ENCODE data around the gene OCIAD2. TPM values are rescaled to one million over a fixed set of nuclear protein-coding genes. Genes with fewer than 3 reads are reported as not detected.

OCIAD2 gene
- total and polyA plus RNA-seq, 2 of the 8 experiments (the other 6 are each of a cell fraction or from before 2014, with no cell fraction given), result 105 to 122 TPM

DNA sequence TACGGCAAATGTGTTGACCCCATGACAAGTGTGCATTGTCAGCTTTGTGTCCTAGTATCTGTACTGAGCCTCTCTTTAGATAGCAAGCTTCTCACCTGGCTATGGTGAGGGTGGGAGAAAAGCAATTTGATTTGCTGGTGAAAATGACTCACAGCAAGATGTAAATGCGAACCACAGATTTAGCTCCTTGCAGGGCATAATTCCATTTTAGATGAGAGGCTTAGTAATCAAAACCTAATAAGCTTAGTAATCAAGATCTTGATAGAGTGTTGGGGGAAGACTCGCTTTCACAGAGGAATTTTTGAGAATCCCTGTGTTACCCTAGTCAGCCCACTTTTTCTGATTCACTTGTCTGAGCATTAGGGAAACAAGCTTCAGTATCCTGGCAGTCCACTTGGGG, 7.7 kb upstream of the OCIAD2 start (continued):
- TF ChIP-seq, protein P1, sequence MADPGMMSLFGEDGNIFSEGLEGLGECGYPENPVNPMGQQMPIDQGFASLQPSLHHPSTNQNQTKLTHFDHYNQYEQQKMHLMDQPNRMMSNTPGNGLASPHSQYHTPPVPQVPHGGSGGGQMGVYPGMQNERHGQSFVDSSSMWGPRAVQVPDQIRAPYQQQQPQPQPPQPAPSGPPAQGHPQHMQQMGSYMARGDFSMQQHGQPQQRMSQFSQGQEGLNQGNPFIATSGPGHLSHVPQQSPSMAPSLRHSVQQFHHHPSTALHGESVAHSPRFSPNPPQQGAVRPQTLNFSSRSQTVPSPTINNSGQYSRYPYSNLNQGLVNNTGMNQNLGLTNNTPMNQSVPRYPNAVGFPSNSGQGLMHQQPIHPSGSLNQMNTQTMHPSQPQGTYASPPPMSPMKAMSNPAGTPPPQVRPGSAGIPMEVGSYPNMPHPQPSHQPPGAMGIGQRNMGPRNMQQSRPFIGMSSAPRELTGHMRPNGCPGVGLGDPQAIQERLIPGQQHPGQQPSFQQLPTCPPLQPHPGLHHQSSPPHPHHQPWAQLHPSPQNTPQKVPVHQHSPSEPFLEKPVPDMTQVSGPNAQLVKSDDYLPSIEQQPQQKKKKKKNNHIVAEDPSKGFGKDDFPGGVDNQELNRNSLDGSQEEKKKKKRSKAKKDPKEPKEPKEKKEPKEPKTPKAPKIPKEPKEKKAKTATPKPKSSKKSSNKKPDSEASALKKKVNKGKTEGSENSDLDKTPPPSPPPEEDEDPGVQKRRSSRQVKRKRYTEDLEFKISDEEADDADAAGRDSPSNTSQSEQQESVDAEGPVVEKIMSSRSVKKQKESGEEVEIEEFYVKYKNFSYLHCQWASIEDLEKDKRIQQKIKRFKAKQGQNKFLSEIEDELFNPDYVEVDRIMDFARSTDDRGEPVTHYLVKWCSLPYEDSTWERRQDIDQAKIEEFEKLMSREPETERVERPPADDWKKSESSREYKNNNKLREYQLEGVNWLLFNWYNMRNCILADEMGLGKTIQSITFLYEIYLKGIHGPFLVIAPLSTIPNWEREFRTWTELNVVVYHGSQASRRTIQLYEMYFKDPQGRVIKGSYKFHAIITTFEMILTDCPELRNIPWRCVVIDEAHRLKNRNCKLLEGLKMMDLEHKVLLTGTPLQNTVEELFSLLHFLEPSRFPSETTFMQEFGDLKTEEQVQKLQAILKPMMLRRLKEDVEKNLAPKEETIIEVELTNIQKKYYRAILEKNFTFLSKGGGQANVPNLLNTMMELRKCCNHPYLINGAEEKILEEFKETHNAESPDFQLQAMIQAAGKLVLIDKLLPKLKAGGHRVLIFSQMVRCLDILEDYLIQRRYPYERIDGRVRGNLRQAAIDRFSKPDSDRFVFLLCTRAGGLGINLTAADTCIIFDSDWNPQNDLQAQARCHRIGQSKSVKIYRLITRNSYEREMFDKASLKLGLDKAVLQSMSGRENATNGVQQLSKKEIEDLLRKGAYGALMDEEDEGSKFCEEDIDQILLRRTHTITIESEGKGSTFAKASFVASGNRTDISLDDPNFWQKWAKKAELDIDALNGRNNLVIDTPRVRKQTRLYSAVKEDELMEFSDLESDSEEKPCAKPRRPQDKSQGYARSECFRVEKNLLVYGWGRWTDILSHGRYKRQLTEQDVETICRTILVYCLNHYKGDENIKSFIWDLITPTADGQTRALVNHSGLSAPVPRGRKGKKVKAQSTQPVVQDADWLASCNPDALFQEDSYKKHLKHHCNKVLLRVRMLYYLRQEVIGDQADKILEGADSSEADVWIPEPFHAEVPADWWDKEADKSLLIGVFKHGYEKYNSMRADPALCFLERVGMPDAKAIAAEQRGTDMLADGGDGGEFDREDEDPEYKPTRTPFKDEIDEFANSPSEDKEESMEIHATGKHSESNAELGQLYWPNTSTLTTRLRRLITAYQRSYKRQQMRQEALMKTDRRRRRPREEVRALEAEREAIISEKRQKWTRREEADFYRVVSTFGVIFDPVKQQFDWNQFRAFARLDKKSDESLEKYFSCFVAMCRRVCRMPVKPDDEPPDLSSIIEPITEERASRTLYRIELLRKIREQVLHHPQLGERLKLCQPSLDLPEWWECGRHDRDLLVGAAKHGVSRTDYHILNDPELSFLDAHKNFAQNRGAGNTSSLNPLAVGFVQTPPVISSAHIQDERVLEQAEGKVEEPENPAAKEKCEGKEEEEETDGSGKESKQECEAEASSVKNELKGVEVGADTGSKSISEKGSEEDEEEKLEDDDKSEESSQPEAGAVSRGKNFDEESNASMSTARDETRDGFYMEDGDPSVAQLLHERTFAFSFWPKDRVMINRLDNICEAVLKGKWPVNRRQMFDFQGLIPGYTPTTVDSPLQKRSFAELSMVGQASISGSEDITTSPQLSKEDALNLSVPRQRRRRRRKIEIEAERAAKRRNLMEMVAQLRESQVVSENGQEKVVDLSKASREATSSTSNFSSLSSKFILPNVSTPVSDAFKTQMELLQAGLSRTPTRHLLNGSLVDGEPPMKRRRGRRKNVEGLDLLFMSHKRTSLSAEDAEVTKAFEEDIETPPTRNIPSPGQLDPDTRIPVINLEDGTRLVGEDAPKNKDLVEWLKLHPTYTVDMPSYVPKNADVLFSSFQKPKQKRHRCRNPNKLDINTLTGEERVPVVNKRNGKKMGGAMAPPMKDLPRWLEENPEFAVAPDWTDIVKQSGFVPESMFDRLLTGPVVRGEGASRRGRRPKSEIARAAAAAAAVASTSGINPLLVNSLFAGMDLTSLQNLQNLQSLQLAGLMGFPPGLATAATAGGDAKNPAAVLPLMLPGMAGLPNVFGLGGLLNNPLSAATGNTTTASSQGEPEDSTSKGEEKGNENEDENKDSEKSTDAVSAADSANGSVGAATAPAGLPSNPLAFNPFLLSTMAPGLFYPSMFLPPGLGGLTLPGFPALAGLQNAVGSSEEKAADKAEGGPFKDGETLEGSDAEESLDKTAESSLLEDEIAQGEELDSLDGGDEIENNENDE (IDR thresholded peaks at IDR 0.05; ENCODE audit: insufficient replicate concordance, low read length), result no peak
- TF ChIP-seq TBP (IDR thresholded peaks at IDR 0.05; ENCODE audit: low read depth, low read length) (no peak), FOSL1 (IDR thresholded peaks at IDR 0.05; ENCODE audit: insufficient read depth, low read depth, low read length) (no peak), POU5F1 (IDR thresholded peaks at IDR 0.05; ENCODE audit: low read depth, low read length) (no peak), CBX5 (IDR thresholded peaks at IDR 0.05; ENCODE audit: low read depth, low read length) (no peak), HDAC6 (IDR thresholded peaks at IDR 0.05; ENCODE audit: low read depth, low read length) (no peak), NANOG (IDR thresholded peaks at IDR 0.05; ENCODE audit: insufficient read depth, low read depth, low read length, poor library complexity, severe bottlenecking) (no peak), ASH2L (IDR thresholded peaks at IDR 0.05; ENCODE audit: low read length) (no peak), SP4 (IDR thresholded peaks at IDR 0.05; ENCODE audit: low read length) (no peak)
- TF ChIP-seq, protein P2, sequence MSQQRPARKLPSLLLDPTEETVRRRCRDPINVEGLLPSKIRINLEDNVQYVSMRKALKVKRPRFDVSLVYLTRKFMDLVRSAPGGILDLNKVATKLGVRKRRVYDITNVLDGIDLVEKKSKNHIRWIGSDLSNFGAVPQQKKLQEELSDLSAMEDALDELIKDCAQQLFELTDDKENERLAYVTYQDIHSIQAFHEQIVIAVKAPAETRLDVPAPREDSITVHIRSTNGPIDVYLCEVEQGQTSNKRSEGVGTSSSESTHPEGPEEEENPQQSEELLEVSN (IDR thresholded peaks at IDR 0.05), result no peak
